Panc1 (cell line): ENCODE data around the gene MYO6. TPM values are rescaled to one million over a fixed set of nuclear protein-coding genes. Genes with fewer than 3 reads are reported as not detected.

Source experiments
- ATAC-seq: fragments of 200-7000 bp; cut with Tn5 transposase; 2 replicates; pipeline ENCODE4 v1.9.1; 2020; ENCODE audit warnings: mild to moderate bottlenecking, moderate library complexity
- BruUV-seq: library from RNA; stranded (reverse); fragments of 400-500 nt; replicated peaks from 2 replicates; lab custom pipeline; 2021; lab: Mats Ljungman, UMichigan
- CTCF ChIA-PET: fragments of 300-600 bp; sonication (Branson Sonifier 250); formaldehyde crosslinking; loops from one replicate; lab custom pipeline; 2022; ENCODE audit warnings: antibody characterized with exemption; lab: Charles Lee
- POLR2A ChIA-PET: fragments of 300-600 bp; sonication (Branson Sonifier 250); formaldehyde crosslinking; loops from one replicate; lab custom pipeline; 2022; ENCODE audit warnings: antibody characterized with exemption; lab: Charles Lee
- DNase-seq: peaks from one replicate; pipeline ENCODE4 v3.0.0-alpha.2; 2010; ENCODE audit warnings: low read depth, low spot score
- H3K27ac ChIP-seq: 2 replicates; pipeline ENCODE4 v1.5.1; 2011; ENCODE audit warnings: mild to moderate bottlenecking, low read length, inconsistent platforms
- H3K27me3 ChIP-seq: fragments of 200-500 bp; sonication (Bioruptor generic); 2 replicates; pipeline ENCODE4 v1.6.0; 2014; ENCODE audit warnings: low read length, inconsistent platforms; ENCODE audit not compliant: control insufficient read depth, insufficient read depth
- H3K36me3 ChIP-seq: fragments of 200-500 bp; sonication (Bioruptor generic); 2 replicates; pipeline ENCODE4 v1.5.1; 2014; ENCODE audit warnings: inconsistent platforms, mild to moderate bottlenecking, low read length, moderate library complexity; ENCODE audit not compliant: control insufficient read depth, insufficient read depth
- H3K4me1 ChIP-seq: 2 replicates; pipeline ENCODE4 v1.5.1; 2011; ENCODE audit warnings: inconsistent platforms, mild to moderate bottlenecking, low read length, moderate library complexity; ENCODE audit not compliant: control insufficient read depth, insufficient read depth
- H3K4me3 ChIP-seq, 2 experiments: 2 replicates each; pipeline ENCODE4 v1.5.1; 2011 to 2012; ENCODE audit warnings: low read depth in 2 of 2, low read length in 2 of 2, mild to moderate bottlenecking in 2 of 2, inconsistent platforms in 1 of 2, moderate library complexity in 1 of 2
- H3K9me3 ChIP-seq: fragments of 200-500 bp; sonication (Bioruptor generic); 2 replicates; pipeline ENCODE4 v1.5.1; 2014; ENCODE audit warnings: low read depth, mild to moderate bottlenecking, inconsistent platforms, low read length, moderate library complexity; ENCODE audit not compliant: control insufficient read depth, insufficient read depth
- CTCF ChIP-seq: fragments of 450-650 bp; IDR thresholded peaks from 2 replicates; pipeline ENCODE4 v1.5.1; 2017; ENCODE audit warnings: mild to moderate bottlenecking
- POLR2AphosphoS5 ChIP-seq: IDR thresholded peaks from 2 replicates; pipeline ENCODE4 v1.6.1; 2012; ENCODE audit warnings: mild to moderate bottlenecking, low read depth, low read length, moderate library complexity
- REST ChIP-seq, 2 experiments: IDR thresholded peaks; 2 replicates each; pipeline ENCODE4 v1.6.1; 2011 to 2012; ENCODE audit warnings: low read depth in 2 of 2, control low read depth in 1 of 2, low read length in 1 of 2, mild to moderate bottlenecking in 1 of 2, moderate library complexity in 1 of 2; ENCODE audit not compliant: insufficient read depth in 1 of 2
- SIN3A ChIP-seq: IDR thresholded peaks from 2 replicates; pipeline ENCODE4 v1.6.1; 2012; ENCODE audit warnings: low read depth, mild to moderate bottlenecking, low read length, moderate library complexity, borderline replicate concordance; ENCODE audit not compliant: insufficient read depth
- TCF7L2 ChIP-seq: IDR thresholded peaks from 2 replicates; pipeline ENCODE4 v1.6.1; 2011; ENCODE audit warnings: mild to moderate bottlenecking, low read depth, low read length, inconsistent platforms
- in situ Hi-C: cut with HindIII; loops from 2 replicates; pipeline ENCODE4 v1.10.0; 2016; ENCODE audit warnings: low sequenced_read_pairs, low pct_unique_long_range_greater_than_20kb
- intact Hi-C: fragments of 100-400 bp; cut with micrococcal nuclease; formaldehyde crosslinking; loops from one replicate; pipeline ENCODE4 v1.10.0; 2022; ENCODE audit not compliant: unreplicated experiment
- total RNA-seq: library from RNA; stranded (reverse); gene quantifications from one replicate; pipeline ENCODE4 v1.2.1, GENCODE V29; 2021; ENCODE audit not compliant: unreplicated experiment

The MYO6 gene
- total RNA-seq, 1 experiment from 2014 or later: 52.3 TPM

GRCh38 chr6:75760320-75760719 lies 11.3 kb downstream of the MYO6 start:
- DNase-seq (no peak), ATAC-seq (no peak)
- TF ChIP-seq POLR2AphosphoS5: no peak
- no peak for TF ChIP-seq REST (IDR thresholded peaks at IDR 0.05; ENCODE audit: insufficient read depth in 1 of 2, low read depth in 2 of 2, low read length in 1 of 2)
- no peaks in the 10 kb centered on the region for H3K9me3 ChIP-seq
- ChIA-PET CTCF (no interaction called here), POLR2A (no interaction called here)
- H3K36me3 ChIP-seq: no peaks in the 10 kb centered on the region
- H3K4me3 ChIP-seq: no peak overlapping the region
- H3K27me3 ChIP-seq: no peaks in the 10 kb centered on the region
- intact Hi-C loops (no loop called here), in situ Hi-C loops (no loop called here)
- no peaks in the 10 kb centered on the region for H3K4me1 ChIP-seq
- no TSS peak for BruUV-seq
- H3K27ac ChIP-seq: no peak overlapping the region

GRCh38 chr6:75761489-75761888 lies 12.4 kb downstream of the MYO6 start:
- in situ Hi-C loops (no loop called here), intact Hi-C loops (no loop called here)
- Histone ChIP-seq H3K4me1 (no peaks in the 10 kb centered on the region), H3K4me3 (no peak overlapping the region), H3K36me3 (no peaks in the 10 kb centered on the region), H3K9me3 (no peaks in the 10 kb centered on the region), H3K27me3 (no peaks in the 10 kb centered on the region), H3K27ac (no peak overlapping the region)
- no peak for ATAC-seq
- TF ChIP-seq REST (IDR thresholded peaks at IDR 0.05; ENCODE audit: insufficient read depth in 1 of 2, low read depth in 2 of 2, low read length in 1 of 2) (no peak), TCF7L2 (no peak), CTCF (no peak), SIN3A (no peak), POLR2AphosphoS5 (no peak)
- BruUV-seq: no TSS peak
- ChIA-PET CTCF (no interaction called here), POLR2A (no interaction called here)
- no peak for DNase-seq
